Left ventricle myocardium superior (tissue), 1 donor: Measurements from ENCODE around the gene EIF3M. TPM values are rescaled to one million over a fixed set of nuclear protein-coding genes. Genes with fewer than 3 reads are reported as not detected.

Experiments
- ATAC-seq: fragments of 200-7000 bp; cut with Tn5 transposase; one replicate; pipeline ENCODE4 v1.9.1; 2020; ENCODE audit warnings: mild to moderate bottlenecking, moderate library complexity
- DNase-seq: peaks from one replicate; pipeline ENCODE4 v3.0.0-alpha.2; 2020
- intact Hi-C: fragments of 100-400 bp; cut with micrococcal nuclease; formaldehyde crosslinking; loops from one replicate; pipeline ENCODE4 v1.11.0; 2022
- long read RNA-seq: library from polyadenylated mRNA; unstranded; transcript quantifications from one replicate; pipeline ENCODE4 v2.0.0, GENCODE V29; 2021
- total RNA-seq: library from RNA; stranded (reverse); fragmentation: NEBNext Ultra II Directional; extraction: Animal tissue kit (Norgen Biotek cat#: 25700); gene quantifications from one replicate; pipeline ENCODE4 v1.2.1, GENCODE V29; 2021
- donor health status: DM: no; HTN: yes; CAD: no; lungs with severe emphysema.

EIF3M gene
- 198 TPM for total RNA-seq
- long read RNA-seq, full-length matches to known transcripts, result 212 of 228 reads
- long read RNA-seq, partial matches to known transcripts, result 6 of 228 reads
- long read RNA-seq, other reads (novel, unspliced or antisense), result 10 of 228 reads

- ATAC-seq (peak; percentile 100), DNase-seq (peak; percentile 98)
- intact Hi-C loops, result no loop called here
Observed at GRCh38 chr11:32583459-32584271, at the start of gene EIF3M. EIF3M (plus strand) TSS chr11:32583831; CDS start chr11:32583888, 57 bp downstream.

DNA sequence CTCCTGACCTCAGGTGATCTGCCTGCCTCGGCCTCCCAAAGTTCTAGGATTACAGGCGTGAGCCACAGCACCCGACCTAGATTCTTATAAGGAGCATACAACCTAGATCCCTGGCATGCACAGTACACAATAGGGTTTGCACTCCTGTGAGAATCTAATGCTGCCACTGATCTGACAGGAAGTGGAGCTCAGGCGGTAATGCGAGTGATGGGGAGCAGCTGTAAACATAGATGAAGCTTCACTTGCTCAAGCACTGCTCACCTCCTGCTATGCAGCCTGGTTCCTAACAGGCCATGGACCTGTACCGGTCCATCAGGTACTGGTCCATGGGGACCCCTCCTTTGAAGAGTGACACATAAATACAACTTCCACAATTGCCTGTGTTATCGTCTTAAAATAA is 44.8 kb upstream of the EIF3M start:
- intact Hi-C loops, result no loop called here
- ATAC-seq, result no peak
- no peak for DNase-seq

- intact Hi-C loops, result no loop called here
- DNase-seq (no peak), ATAC-seq (no peak)
Observed at GRCh38 chr11:32549611-32550187, 33.9 kb upstream of the EIF3M start.

- no peak for DNase-seq
- intact Hi-C loops, result no loop called here
- ATAC-seq, result no peak
Observed at GRCh38 chr11:32550207-32550606, 33.4 kb upstream of the EIF3M start.

DNA sequence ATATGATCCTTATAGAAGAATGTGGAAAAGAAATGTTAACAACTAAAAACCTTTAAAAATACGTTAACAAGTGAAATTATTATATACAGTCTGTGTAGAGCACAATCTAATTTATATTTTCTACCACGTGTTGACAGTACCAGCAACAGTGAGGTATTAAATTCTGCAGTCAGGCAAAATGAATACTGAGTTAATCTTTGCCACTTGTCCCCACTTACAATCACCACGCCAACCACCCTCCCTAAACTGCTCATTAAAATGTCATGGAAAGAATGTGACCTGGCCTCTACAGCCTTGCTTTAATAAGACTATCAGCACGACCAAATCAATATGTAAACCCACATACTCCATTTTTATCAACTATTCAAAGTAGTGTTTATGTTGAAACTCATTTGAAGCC is 28.5 kb upstream of the EIF3M start:
- peak; percentile 25 for ATAC-seq
- intact Hi-C loops, result no loop called here
- DNase-seq, result no peak

DNA sequence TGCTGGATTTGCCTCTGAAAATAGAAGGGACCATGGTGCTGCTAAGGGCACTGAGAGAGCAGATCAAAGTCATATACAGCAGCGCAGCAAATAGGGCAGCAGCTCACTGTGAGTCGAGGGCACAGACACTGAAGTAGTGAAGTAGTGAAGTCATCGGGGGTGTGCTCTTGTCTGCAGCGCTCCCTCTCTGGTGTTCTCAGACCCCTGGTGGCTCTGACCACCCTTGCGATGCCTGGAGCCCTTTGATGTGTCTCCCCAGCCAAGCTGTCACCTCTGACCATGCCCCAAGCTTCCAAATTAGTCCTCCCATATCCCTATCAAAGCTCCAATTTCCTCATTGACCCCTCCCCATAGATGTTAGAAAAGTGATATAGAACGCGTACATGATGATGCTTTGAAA is 27.7 kb upstream of the EIF3M start:
- ATAC-seq (no peak), DNase-seq (no peak)
- intact Hi-C loops, result no loop called here

DNA sequence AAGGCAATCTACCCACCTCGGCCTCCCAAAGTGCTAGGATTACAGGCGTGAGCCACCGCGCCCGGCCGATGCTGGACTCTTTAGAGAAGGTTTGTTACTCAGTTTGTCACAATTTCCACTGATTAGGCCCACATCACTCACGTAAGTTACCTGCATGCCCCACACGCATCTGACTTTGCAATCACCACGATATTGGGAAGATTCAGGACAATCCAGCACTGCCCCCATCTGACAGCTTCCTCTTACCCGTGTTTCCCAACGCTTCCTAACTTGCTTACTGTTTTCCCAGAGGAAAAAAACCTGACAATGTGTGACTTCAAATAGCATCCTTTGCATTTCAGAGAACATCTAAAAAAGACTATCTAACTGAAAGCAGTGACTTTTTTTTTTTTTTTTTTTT is 21.8 kb upstream of the EIF3M start:
- ATAC-seq (no peak), DNase-seq (no peak)
- intact Hi-C loops, result no loop called here

GRCh38 chr11:32562839-32563599 is 20.6 kb upstream of the EIF3M start:
- intact Hi-C loops, result no loop called here
- no peak for ATAC-seq

GRCh38 chr11:32563600-32563959 is 20.1 kb upstream of the EIF3M start:
- DNase-seq (no peak), ATAC-seq (peak; percentile 46)
- intact Hi-C loops, result no loop called here

More at GRCh38 chr11:32562839-32563599, 20.6 kb upstream of the EIF3M start:
- no peak for DNase-seq

GRCh38 chr11:32566517-32566916 is 17.1 kb upstream of the EIF3M start:
- no peak for ATAC-seq
- no peak for DNase-seq
- intact Hi-C loops, result no loop called here

DNA sequence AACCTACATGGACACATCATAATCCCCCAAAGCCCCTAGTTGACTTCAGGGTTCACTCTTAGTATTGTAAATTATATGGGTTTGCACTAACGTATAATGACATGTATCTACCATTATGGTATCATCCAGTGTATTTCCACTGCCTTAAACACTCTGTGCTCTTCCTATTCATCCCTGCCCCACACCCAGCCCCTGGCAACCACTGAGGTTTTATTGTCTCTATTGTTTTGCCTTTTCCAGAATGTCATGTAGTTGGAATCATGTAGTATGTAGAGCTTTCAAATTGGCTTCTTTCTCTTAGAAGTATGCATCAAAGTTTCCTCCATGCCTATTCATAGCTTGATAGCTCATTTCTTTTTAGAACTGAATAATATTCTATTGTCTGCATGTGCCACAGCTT is 16.5 kb upstream of the EIF3M start:
- no peak for DNase-seq
- intact Hi-C loops, result no loop called here
- no peak for ATAC-seq

GRCh38 chr11:32569313-32569881 is 14.2 kb upstream of the EIF3M start:
- intact Hi-C loops, result no loop called here
- DNase-seq (no peak), ATAC-seq (no peak)

DNA sequence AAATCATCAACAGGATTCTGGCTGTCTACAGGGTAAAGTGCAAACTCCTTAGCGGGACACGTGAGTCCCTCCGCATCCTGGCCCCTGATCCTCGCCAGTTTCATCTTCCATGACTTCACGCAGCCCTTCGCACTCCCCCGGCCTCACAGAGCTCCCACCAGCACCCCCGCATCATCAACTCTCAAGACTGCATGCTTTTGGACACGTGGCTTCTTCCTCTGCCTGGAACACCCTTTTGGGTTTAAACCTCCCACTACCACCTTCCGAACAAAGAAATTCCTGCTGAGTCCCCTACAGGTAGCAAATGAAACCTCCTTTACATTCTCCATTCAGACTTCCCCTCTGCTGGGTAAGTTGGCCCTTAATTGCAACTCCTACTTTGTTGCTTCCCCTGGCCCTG is 12.6 kb upstream of the EIF3M start:
- intact Hi-C loops, result no loop called here
- ATAC-seq (no peak), DNase-seq (no peak)

DNA sequence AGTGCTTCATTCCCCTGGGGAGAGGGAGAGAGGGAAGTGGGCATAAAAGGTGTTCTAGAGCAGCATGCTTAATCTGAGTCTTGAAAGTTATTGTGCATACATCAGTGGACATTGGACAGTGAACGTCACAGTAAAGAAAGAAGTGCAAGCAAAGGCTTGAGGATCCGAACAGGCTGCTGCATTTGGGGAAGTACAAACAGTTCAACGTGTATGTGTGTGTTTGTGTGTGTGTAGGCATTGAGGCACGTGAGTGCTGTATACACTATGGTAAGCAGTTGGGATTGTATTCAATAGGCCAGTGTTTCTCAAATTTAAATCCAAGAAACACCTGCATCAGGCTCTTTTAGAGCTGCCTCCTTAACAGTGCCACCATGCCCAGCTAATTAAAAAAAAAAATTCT is 10.4 kb upstream of the EIF3M start:
- intact Hi-C loops, result no loop called here
- DNase-seq (no peak), ATAC-seq (no peak)

- DNase-seq (no peak), ATAC-seq (no peak)
- intact Hi-C loops, result no loop called here
Observed at GRCh38 chr11:32574421-32574820, 9.2 kb upstream of the EIF3M start.

DNA sequence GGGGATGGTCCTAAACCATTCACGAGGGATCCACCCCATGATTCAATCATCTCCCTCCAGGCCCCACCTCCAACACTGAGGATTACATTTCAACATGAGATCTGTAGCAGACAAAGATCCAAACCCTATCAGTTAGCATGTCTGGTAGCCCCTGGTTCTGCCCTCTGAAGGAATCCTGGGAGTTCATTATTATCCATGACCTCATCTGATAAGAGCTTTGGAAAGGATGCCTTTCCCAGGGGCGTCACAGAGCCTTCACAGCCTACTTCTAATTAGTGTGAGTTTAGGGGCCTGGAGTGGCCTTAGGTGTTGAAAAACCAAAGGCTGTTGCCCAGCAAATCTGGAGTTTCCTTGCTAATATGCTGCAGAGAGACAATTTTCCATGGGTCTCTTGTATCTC is 8.6 kb upstream of the EIF3M start:
- intact Hi-C loops, result no loop called here
- DNase-seq (no peak), ATAC-seq (no peak)

- intact Hi-C loops, result no loop called here
- no peak for DNase-seq
- no peak for ATAC-seq
Observed at GRCh38 chr11:32576456-32576855, 7.2 kb upstream of the EIF3M start.

DNA sequence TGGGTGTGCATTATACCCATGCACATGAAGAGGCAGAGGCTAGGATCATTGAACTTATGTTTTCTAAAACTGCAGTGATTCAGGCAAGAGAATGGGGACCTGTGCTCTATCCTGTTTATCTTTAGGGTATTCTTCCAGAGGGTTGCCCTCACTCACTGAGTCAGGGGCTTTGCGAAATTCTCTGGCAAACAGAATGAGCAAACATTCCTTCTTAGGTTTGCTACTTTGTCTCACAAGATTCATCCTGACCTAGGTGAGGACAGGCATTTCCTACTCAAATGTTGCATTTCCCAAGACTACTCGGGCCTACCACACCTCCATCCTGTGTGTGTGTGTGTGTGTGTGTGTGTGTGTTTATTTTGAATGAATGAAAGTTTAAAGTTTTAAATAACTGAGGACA is 2.7 kb upstream of the EIF3M start:
- DNase-seq (no peak), ATAC-seq (no peak)
- intact Hi-C loops, result no loop called here

GRCh38 chr11:32581556-32581955 is 2.1 kb upstream of the EIF3M start:
- no peak for DNase-seq
- ATAC-seq, result no peak
- intact Hi-C loops, result no loop called here

DNA sequence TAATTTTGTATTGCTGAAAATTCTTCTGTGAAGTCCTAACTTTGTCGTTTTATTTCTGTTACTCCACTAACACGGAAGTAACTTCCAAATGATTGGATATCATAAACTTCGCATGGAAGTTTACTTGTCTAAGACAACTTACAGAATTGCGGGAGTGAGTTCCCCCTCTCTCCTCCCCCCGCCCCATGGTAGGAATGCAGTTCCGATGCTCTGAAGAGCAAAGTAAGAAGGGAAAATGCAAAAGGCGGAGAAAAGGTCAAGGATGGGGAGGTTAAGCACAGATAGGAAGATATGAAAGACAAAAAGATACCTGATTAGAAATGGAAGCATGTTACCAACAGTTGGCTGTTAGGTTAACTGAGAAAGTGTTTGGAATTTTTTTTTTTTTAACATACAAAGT is 1.3 kb downstream of the EIF3M start:
- ATAC-seq (no peak), DNase-seq (no peak)
- intact Hi-C loops, result no loop called here
